GM12878 (cell line): ENCODE data around the gene ADAM10. TPM values are rescaled to one million over a fixed set of nuclear protein-coding genes. Genes with fewer than 3 reads are reported as not detected.

Source experiments
- GABPA ChIP-seq: IDR thresholded peaks from 2 replicates; pipeline ENCODE4 v1.6.1; 2014; ENCODE audit warnings: antibody characterized with exemption, low read depth, mild to moderate bottlenecking, inconsistent platforms
- MEF2A ChIP-seq: IDR thresholded peaks from 2 replicates; pipeline ENCODE4 v1.6.1; 2011; ENCODE audit warnings: low read depth, mild to moderate bottlenecking, low read length, moderate library complexity; ENCODE audit not compliant: insufficient read depth
- POLR2AphosphoS2 ChIP-seq: IDR thresholded peaks from 2 replicates; pipeline ENCODE4 v1.6.1; 2011; ENCODE audit warnings: low read depth, mild to moderate bottlenecking, low read length, improper control_type of control experiment, moderate library complexity
- SIX5 ChIP-seq: IDR thresholded peaks from 2 replicates; pipeline ENCODE4 v1.6.1; 2011; ENCODE audit warnings: mild to moderate bottlenecking, low read depth, low read length, moderate library complexity; ENCODE audit not compliant: severe bottlenecking
- SUZ12 ChIP-seq: fragments of 200-600 bp; sonication (generic); IDR thresholded peaks from one replicate; pipeline ENCODE4 v1.6.1; 2018; ENCODE audit warnings: antibody characterized with exemption, mild to moderate bottlenecking; ENCODE audit not compliant: unreplicated experiment
- polyA plus RNA-seq, 11 experiments: library from polyadenylated mRNA; depleted of rRNA in 4 of 11; unstranded in 6 of 11; stranded (reverse) in 5 of 11; fragments of >200 nt; fragmentation: Nextera tagmentation in 4 of 11; fragmentation: Illumina TruSeq in 1 of 11; extraction: Ambion mirVana in 4 of 11; extraction: Trizol in 1 of 11; gene quantifications; 1 replicate in 1 of 11; 2 replicates in 10 of 11; pipeline versions ENCODE4 v1.2.1 to v1.2.3, GENCODE V29; 2011 to 2016; ENCODE audit warnings: inconsistent platforms in 2 of 11, missing spikeins in 2 of 11, low read depth in 1 of 11
- total RNA-seq, 4 experiments: library from RNA; depleted of rRNA in 3 of 4; stranded (reverse); fragments of >200 nt in 3 of 4; fragmentation: Illumina TruSeq in 1 of 4; extraction: Trizol in 1 of 4; gene quantifications; 2 replicates each; pipeline versions ENCODE4 v1.2.1 to v1.2.3, GENCODE V29; 2013 to 2021
- TF ChIP-seq, protein P1 (sequence below): fragments of 450-650 bp; formaldehyde crosslinking; IDR thresholded peaks from 2 replicates; pipeline ENCODE4 v1.4.0; 2020; ENCODE audit warnings: mild to moderate bottlenecking, moderate library complexity
- TF ChIP-seq, protein P2 (sequence below): fragments of 450-650 bp; conservative IDR thresholded peaks from 2 replicates; pipeline ENCODE4 v1.6.1; 2017; ENCODE audit warnings: mild to moderate bottlenecking, moderate library complexity

ADAM10 gene
- total and polyA plus RNA-seq, 10 of the 15 experiments (the other 5 are each of a cell fraction or from before 2014, with no cell fraction given), result 10.0 to 88.9 (median 51.7) TPM

DNA sequence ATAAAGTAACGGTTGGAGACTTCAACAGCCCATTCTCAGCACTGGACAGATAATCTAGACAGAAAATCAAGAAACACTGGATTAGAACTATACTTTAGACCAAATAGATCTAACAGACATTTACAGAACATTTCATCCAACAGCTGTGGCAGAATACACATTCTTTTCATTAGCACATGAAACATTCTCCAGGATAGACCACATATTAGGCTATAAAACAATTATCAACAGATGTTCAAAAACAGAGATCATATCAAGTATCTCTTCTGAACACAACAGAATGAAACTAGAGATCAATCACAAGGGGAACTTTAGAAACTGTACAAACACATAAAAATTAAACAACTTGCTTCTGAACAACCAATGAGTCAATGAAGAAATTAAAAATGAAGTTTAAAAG is 133.3 kb downstream of the ADAM10 start (continued):
- TF ChIP-seq, protein P1, sequence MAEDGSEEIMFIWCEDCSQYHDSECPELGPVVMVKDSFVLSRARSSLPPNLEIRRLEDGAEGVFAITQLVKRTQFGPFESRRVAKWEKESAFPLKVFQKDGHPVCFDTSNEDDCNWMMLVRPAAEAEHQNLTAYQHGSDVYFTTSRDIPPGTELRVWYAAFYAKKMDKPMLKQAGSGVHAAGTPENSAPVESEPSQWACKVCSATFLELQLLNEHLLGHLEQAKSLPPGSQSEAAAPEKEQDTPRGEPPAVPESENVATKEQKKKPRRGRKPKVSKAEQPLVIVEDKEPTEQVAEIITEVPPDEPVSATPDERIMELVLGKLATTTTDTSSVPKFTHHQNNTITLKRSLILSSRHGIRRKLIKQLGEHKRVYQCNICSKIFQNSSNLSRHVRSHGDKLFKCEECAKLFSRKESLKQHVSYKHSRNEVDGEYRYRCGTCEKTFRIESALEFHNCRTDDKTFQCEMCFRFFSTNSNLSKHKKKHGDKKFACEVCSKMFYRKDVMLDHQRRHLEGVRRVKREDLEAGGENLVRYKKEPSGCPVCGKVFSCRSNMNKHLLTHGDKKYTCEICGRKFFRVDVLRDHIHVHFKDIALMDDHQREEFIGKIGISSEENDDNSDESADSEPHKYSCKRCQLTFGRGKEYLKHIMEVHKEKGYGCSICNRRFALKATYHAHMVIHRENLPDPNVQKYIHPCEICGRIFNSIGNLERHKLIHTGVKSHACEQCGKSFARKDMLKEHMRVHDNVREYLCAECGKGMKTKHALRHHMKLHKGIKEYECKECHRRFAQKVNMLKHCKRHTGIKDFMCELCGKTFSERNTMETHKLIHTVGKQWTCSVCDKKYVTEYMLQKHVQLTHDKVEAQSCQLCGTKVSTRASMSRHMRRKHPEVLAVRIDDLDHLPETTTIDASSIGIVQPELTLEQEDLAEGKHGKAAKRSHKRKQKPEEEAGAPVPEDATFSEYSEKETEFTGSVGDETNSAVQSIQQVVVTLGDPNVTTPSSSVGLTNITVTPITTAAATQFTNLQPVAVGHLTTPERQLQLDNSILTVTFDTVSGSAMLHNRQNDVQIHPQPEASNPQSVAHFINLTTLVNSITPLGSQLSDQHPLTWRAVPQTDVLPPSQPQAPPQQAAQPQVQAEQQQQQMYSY, result no peak
- TF ChIP-seq GABPA (no peak), SUZ12 (no peak), SIX5 (no peak), MEF2A (no peak), POLR2AphosphoS2 (no peak)
- TF ChIP-seq, protein P2, sequence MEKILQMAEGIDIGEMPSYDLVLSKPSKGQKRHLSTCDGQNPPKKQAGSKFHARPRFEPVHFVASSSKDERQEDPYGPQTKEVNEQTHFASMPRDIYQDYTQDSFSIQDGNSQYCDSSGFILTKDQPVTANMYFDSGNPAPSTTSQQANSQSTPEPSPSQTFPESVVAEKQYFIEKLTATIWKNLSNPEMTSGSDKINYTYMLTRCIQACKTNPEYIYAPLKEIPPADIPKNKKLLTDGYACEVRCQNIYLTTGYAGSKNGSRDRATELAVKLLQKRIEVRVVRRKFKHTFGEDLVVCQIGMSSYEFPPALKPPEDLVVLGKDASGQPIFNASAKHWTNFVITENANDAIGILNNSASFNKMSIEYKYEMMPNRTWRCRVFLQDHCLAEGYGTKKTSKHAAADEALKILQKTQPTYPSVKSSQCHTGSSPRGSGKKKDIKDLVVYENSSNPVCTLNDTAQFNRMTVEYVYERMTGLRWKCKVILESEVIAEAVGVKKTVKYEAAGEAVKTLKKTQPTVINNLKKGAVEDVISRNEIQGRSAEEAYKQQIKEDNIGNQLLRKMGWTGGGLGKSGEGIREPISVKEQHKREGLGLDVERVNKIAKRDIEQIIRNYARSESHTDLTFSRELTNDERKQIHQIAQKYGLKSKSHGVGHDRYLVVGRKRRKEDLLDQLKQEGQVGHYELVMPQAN, result no peak
